ENCODE measurements around the gene DPH7. TPM values are rescaled to one million over a fixed set of nuclear protein-coding genes. Genes with fewer than 3 reads are reported as not detected.

The DPH7 gene
- total RNA-seq, 6 experiments from 2014 or later: 9.2 to 17.8 (median 11.8) TPM

GRCh38 chr9:137592767-137593166 is 14.0 kb upstream of the DPH7 start:
- Histone ChIP-seq H3K9me3 (no peaks in the 10 kb centered on the region), H3K4me3 (no peak overlapping the region), H3K4me1 (peaks cover 0 to 17% (median 6%) of the 10 kb centered on the region in 4 donors), H3K27ac (no peak overlapping the region), H3K36me3 (peaks cover 0 to 3% (median 0%) of the 10 kb centered on the region in 4 donors), H3K27me3 (no peaks in the 10 kb centered on the region)
- no CpG with 5 or more reads among the region's 7 CpGs for WGBS (ENCODE audit: insufficient coverage, low coverage, low lambda C conversion rate, missing lambda C conversion rate)
- peak in 2 of 3 donors; percentile 76 to 87 for DNase-seq
- intact Hi-C loops (cut with DNase I): no loop called here
- TF ChIP-seq CTCF (IDR thresholded peaks at IDR 0.05): no peak
- ATAC-seq: peak; percentile 12 to 65 (median 47)

- no peak within 1 kb of the TSS for H3K27ac ChIP-seq
- no peak for TF ChIP-seq CTCF (IDR thresholded peaks at IDR 0.05)
- peak; percentile 17 for TF ChIP-seq POLR2A (IDR thresholded peaks at IDR 0.05)
- DNase-seq (peak; percentile 90 to 92 (median 92)), ATAC-seq (peak; percentile 95 to 98 (median 96))
- 4% methylated on average over 12 of the region's 113 CpGs for WGBS (ENCODE audit: insufficient coverage, low coverage, low lambda C conversion rate, missing lambda C conversion rate)
- H3K27me3 ChIP-seq: no peaks in the 10 kb centered on the region
- H3K9me3 ChIP-seq: no peaks in the 10 kb centered on the region
- peaks cover 0 to 14% (median 0%) of the 10 kb centered on the region in 4 donors for H3K36me3 ChIP-seq
- H3K4me1 ChIP-seq: peaks cover 0 to 17% (median 6%) of the 10 kb centered on the region in 4 donors
- intact Hi-C loops (cut with DNase I): no loop called here
- H3K4me3 ChIP-seq: peak within 1 kb of the TSS; percentile 81 to 87 (median 85)
These were observed 12.0 kb upstream of the DPH7 start, which contains the start of gene ZMYND19 for GRCh38 chr9:137590469-137591383. ZMYND19 (minus strand) TSS chr9:137590512; CDS start chr9:137590263, 249 bp downstream.

- Histone ChIP-seq H3K9me3 (no peaks in the 10 kb centered on the region), H3K4me3 (peak overlapping the region; percentile 55 to 85 (median 60)), H3K27ac (no peak overlapping the region), H3K4me1 (peaks cover 0 to 17% (median 6%) of the 10 kb centered on the region in 4 donors), H3K27me3 (no peaks in the 10 kb centered on the region), H3K36me3 (peaks cover 0 to 14% (median 0%) of the 10 kb centered on the region in 4 donors)
- intact Hi-C loops (cut with DNase I): no loop called here
- no peak for TF ChIP-seq CTCF (IDR thresholded peaks at IDR 0.05)
- no peak for TF ChIP-seq POLR2A (IDR thresholded peaks at IDR 0.05)
- no peak for DNase-seq
- WGBS (ENCODE audit: insufficient coverage, low coverage, low lambda C conversion rate, missing lambda C conversion rate): no CpG with 5 or more reads among the region's 61 CpGs
- no peak for ATAC-seq
These were observed 11.4 kb upstream of the DPH7 start for GRCh38 chr9:137590123-137590468.

GRCh38 chr9:137589441-137590122 is 10.9 kb upstream of the DPH7 start:
- Histone ChIP-seq H3K9me3 (no peaks in the 10 kb centered on the region), H3K36me3 (peaks cover 0 to 14% (median 0%) of the 10 kb centered on the region in 4 donors), H3K4me3 (peak overlapping the region; percentile 55 to 85 (median 60)), H3K27ac (no peak overlapping the region), H3K4me1 (peaks cover 0 to 17% (median 6%) of the 10 kb centered on the region in 4 donors), H3K27me3 (no peaks in the 10 kb centered on the region)
- DNase-seq: no peak
- 58% methylated on average over 8 of the region's 58 CpGs for WGBS (ENCODE audit: insufficient coverage, low coverage, low lambda C conversion rate, missing lambda C conversion rate)
- peak in 1 of 4 donors; percentile 3 for ATAC-seq
- no peak for TF ChIP-seq POLR2A (IDR thresholded peaks at IDR 0.05)
- no peak for TF ChIP-seq CTCF (IDR thresholded peaks at IDR 0.05)
- intact Hi-C loops (cut with DNase I): no loop called here
